ENCODE measurements around the gene HSPE1. TPM values are rescaled to one million over a fixed set of nuclear protein-coding genes. Genes with fewer than 3 reads are reported as not detected.
A peak's percentile ranks its signal among the peaks of the same experiment; 100 is the strongest.

The HSPE1 gene
- total RNA-seq, 4 donors from 2014 or later = 23.8 to 95.4 (median 67.8) TPM

GRCh38 chr2:197516393-197516761, 16.2 kb downstream of the HSPE1 start:
- H3K27me3 ChIP-seq = no peaks in the 10 kb centered on the region
- no peaks in the 10 kb centered on the region for H3K9me3 ChIP-seq
- H3K4me3 ChIP-seq = peak overlapping the region; percentile 66 to 92 (median 88)
- H3K36me3 ChIP-seq = no peaks in the 10 kb centered on the region
- H3K4me1 ChIP-seq = peaks cover 0 to 7% (median 5%) of the 10 kb centered on the region in 4 donors
- peak in 2 of 3 donors; percentile 28 to 61 for DNase-seq
- peak overlapping the region; percentile 91 to 97 (median 93) for H3K27ac ChIP-seq
- TF ChIP-seq POLR2A (IDR thresholded peaks at IDR 0.05) (no peak), CTCF (IDR thresholded peaks at IDR 0.05) (no peak)

GRCh38 chr2:197517150-197517549, 17.0 kb downstream of the HSPE1 start:
- Histone ChIP-seq H3K27ac (peak overlapping the region in 1 of 4 donors; percentile 97), H3K9me3 (no peaks in the 10 kb centered on the region), H3K36me3 (no peaks in the 10 kb centered on the region), H3K4me1 (peaks cover 0 to 7% (median 5%) of the 10 kb centered on the region in 4 donors), H3K4me3 (peak overlapping the region in 3 of 4 donors; percentile 87 to 92 (median 90)), H3K27me3 (no peaks in the 10 kb centered on the region)
- TF ChIP-seq CTCF (IDR thresholded peaks at IDR 0.05) = no peak
- no peak for TF ChIP-seq POLR2A (IDR thresholded peaks at IDR 0.05)
- no peak for DNase-seq

GRCh38 chr2:197538412-197538811, 38.2 kb downstream of the HSPE1 start:
- peaks cover 0 to 52% (median 0%) of the 10 kb centered on the region in 3 donors for H3K36me3 ChIP-seq
- no peaks in the 10 kb centered on the region for H3K9me3 ChIP-seq
- no peak overlapping the region for H3K4me3 ChIP-seq
- TF ChIP-seq CTCF (IDR thresholded peaks at IDR 0.05) (no peak), POLR2A (IDR thresholded peaks at IDR 0.05) (no peak)
- H3K27me3 ChIP-seq = no peaks in the 10 kb centered on the region
- no peak overlapping the region for H3K27ac ChIP-seq
- no peak for DNase-seq
- H3K4me1 ChIP-seq = no peaks in the 10 kb centered on the region

GRCh38 chr2:197539734-197540133, 39.6 kb downstream of the HSPE1 start:
- no peaks in the 10 kb centered on the region for H3K27me3 ChIP-seq
- no peak for TF ChIP-seq CTCF (IDR thresholded peaks at IDR 0.05)
- no peak for TF ChIP-seq POLR2A (IDR thresholded peaks at IDR 0.05)
- DNase-seq = no peak
- H3K4me3 ChIP-seq = no peak overlapping the region
- no peaks in the 10 kb centered on the region for H3K4me1 ChIP-seq
- no peaks in the 10 kb centered on the region for H3K9me3 ChIP-seq
- peaks cover 0 to 65% (median 0%) of the 10 kb centered on the region in 3 donors for H3K36me3 ChIP-seq
- H3K27ac ChIP-seq = no peak overlapping the region

GRCh38 chr2:197543206-197543605, 43.0 kb downstream of the HSPE1 start:
- DNase-seq = no peak
- TF ChIP-seq POLR2A (IDR thresholded peaks at IDR 0.05) (no peak), CTCF (IDR thresholded peaks at IDR 0.05) (no peak)
- H3K9me3 ChIP-seq = no peaks in the 10 kb centered on the region
- H3K27me3 ChIP-seq = no peaks in the 10 kb centered on the region
- H3K27ac ChIP-seq = no peak overlapping the region
- peaks cover 0 to 59% (median 0%) of the 10 kb centered on the region in 3 donors for H3K36me3 ChIP-seq
- H3K4me1 ChIP-seq = no peaks in the 10 kb centered on the region
- H3K4me3 ChIP-seq = no peak overlapping the region
